GM23338 (cell line): ENCODE measurements around the gene TRDN. TPM values are rescaled to one million over a fixed set of nuclear protein-coding genes. Genes with fewer than 3 reads are reported as not detected.

Experiments used
- ATAC-seq: fragments of 200-7000 bp; cut with Tn5 transposase; 3 replicates; pipeline ENCODE4 v1.9.1; 2020
- DNase-seq: peaks from one replicate; pipeline ENCODE4 v3.0.0-alpha.2; 2015; ENCODE audit warnings: low spot score
- H2AFZ ChIP-seq: fragments of 200-600 bp; sonication (generic); 2 replicates; pipeline ENCODE4 v1.8.0; 2016; ENCODE audit warnings: antibody characterized with exemption, mild to moderate bottlenecking, moderate library complexity
- H3F3A ChIP-seq: fragments of 200-600 bp; sonication (generic); replicated peaks from 2 replicates; pipeline ENCODE4 v1.8.0; 2017; ENCODE audit warnings: antibody characterized with exemption, mixed run types, low read depth
- H3K27ac ChIP-seq: fragments of 200-600 bp; sonication (generic); 2 replicates; pipeline ENCODE4 v1.6.1; 2016; ENCODE audit warnings: low read depth
- H3K27me3 ChIP-seq: fragments of 200-600 bp; sonication (generic); 2 replicates; pipeline ENCODE4 v1.8.0; 2016; ENCODE audit warnings: mild to moderate bottlenecking, mixed run types, moderate library complexity; ENCODE audit not compliant: insufficient read depth
- H3K36me3 ChIP-seq: fragments of 200-600 bp; sonication (generic); 2 replicates; pipeline ENCODE4 v1.8.0; 2016; ENCODE audit warnings: mild to moderate bottlenecking; ENCODE audit not compliant: insufficient read depth
- H3K4me1 ChIP-seq: fragments of 200-600 bp; sonication (generic); 2 replicates; pipeline ENCODE4 v1.8.0; 2016; ENCODE audit warnings: mild to moderate bottlenecking, moderate library complexity; ENCODE audit not compliant: insufficient read depth
- H3K4me2 ChIP-seq: fragments of 200-600 bp; sonication (generic); 2 replicates; pipeline ENCODE4 v1.7.1; 2017; ENCODE audit warnings: mixed run types
- H3K4me3 ChIP-seq: fragments of 200-600 bp; sonication (generic); 2 replicates; pipeline ENCODE4 v1.6.1; 2016; ENCODE audit warnings: mixed run types
- H3K79me2 ChIP-seq: fragments of 200-600 bp; sonication (generic); replicated peaks from 2 replicates; pipeline ENCODE4 v1.8.0; 2017; ENCODE audit warnings: mild to moderate bottlenecking; ENCODE audit not compliant: insufficient read depth
- H3K9me2 ChIP-seq: fragments of 200-600 bp; sonication (generic); 2 replicates; pipeline ENCODE4 v1.8.0; 2017; ENCODE audit not compliant: insufficient read depth
- H4K20me1 ChIP-seq: fragments of 200-600 bp; sonication (generic); replicated peaks from 2 replicates; pipeline ENCODE4 v1.8.0; 2017; ENCODE audit warnings: mild to moderate bottlenecking; ENCODE audit not compliant: insufficient read depth
- H3K27ac Mint-ChIP-seq: 2 replicates; pipeline ENCODE4 v1.8.0; 2020; ENCODE audit warnings: inconsistent platforms, mild to moderate bottlenecking, moderate library complexity, mixed read lengths
- H3K27me3 Mint-ChIP-seq: 3 replicates; pipeline ENCODE4 v1.8.0; 2022; ENCODE audit warnings: low read depth, mild to moderate bottlenecking, moderate library complexity, mixed read lengths, inconsistent platforms; ENCODE audit not compliant: insufficient read depth, poor library complexity
- H3K36me3 Mint-ChIP-seq: 3 replicates; pipeline ENCODE4 v1.8.0; 2021; ENCODE audit warnings: low read depth, mild to moderate bottlenecking, inconsistent platforms, moderate library complexity, mixed read lengths
- H3K4me1 Mint-ChIP-seq: 3 replicates; pipeline ENCODE4 v1.8.0; 2020; ENCODE audit warnings: mild to moderate bottlenecking, inconsistent platforms, mixed read lengths
- H3K4me3 Mint-ChIP-seq: 3 replicates; pipeline ENCODE4 v1.8.0; 2021; ENCODE audit warnings: moderate library complexity, mild to moderate bottlenecking, inconsistent platforms, mixed read lengths
- H3K9me3 Mint-ChIP-seq: 3 replicates; pipeline ENCODE4 v1.8.0; 2020; ENCODE audit warnings: moderate library complexity, mild to moderate bottlenecking, inconsistent platforms, mixed read lengths
- CREB1 ChIP-seq: fragments of 250-450 bp; sonication (Bioruptor Pico); IDR thresholded peaks from 2 replicates; pipeline ENCODE4 v1.5.0; 2020; ENCODE audit warnings: low read depth, mild to moderate bottlenecking, moderate library complexity
- CTCF ChIP-seq, 2 experiments: fragments of 200-600 bp in 1 of 2; sonication (generic) in 1 of 2; conservative IDR thresholded peaks; 2 replicates each; pipeline versions ENCODE4 v1.5.1 to v1.6.1; 2016 to 2017; ENCODE audit warnings: antibody characterized with exemption in 2 of 2, low read depth in 2 of 2, mild to moderate bottlenecking in 2 of 2, moderate library complexity in 1 of 2
- ETS1 ChIP-seq: IDR thresholded peaks from 2 replicates; pipeline ENCODE4 v1.6.1; 2016; ENCODE audit warnings: antibody characterized with exemption
- JUNB ChIP-seq: IDR thresholded peaks from one replicate; pipeline ENCODE4 v1.6.1; 2016; ENCODE audit warnings: antibody characterized with exemption; ENCODE audit not compliant: unreplicated experiment
- NANOG ChIP-seq: IDR thresholded peaks from 2 replicates; pipeline ENCODE4 v1.6.1; 2016; ENCODE audit warnings: antibody characterized with exemption, borderline replicate concordance
- POLR2AphosphoS5 ChIP-seq: IDR thresholded peaks from 2 replicates; pipeline ENCODE4 v1.6.1; 2016; ENCODE audit warnings: antibody characterized with exemption, low read depth
- REST ChIP-seq: IDR thresholded peaks from one replicate; pipeline ENCODE4 v1.6.1; 2018; ENCODE audit warnings: antibody characterized with exemption; ENCODE audit not compliant: unreplicated experiment
- ZNF114 ChIP-seq: fragments of 250-450 bp; sonication (Bioruptor Pico); IDR thresholded peaks from 2 replicates; pipeline ENCODE4 v1.5.0; 2020; ENCODE audit warnings: mild to moderate bottlenecking, moderate library complexity
- ZNF462 ChIP-seq: fragments of 250-450 bp; sonication (Bioruptor Pico); IDR thresholded peaks from 2 replicates; pipeline ENCODE4 v1.5.0; 2020; ENCODE audit warnings: mild to moderate bottlenecking, moderate library complexity
- polyA plus RNA-seq: library from polyadenylated mRNA; unstranded; fragments of >200 nt; fragmentation: Nextera tagmentation; extraction: Ambion mirVana; gene quantifications from 2 replicates; pipeline ENCODE4 v1.2.1, GENCODE V29; 2016
- total RNA-seq: library from RNA; depleted of rRNA; stranded (reverse); fragments of >200 nt; shearing (Covaris generic); gene quantifications from 2 replicates; pipeline ENCODE4 v1.2.3, GENCODE V29; 2014

The TRDN gene
- total and polyA plus RNA-seq, 2 experiments from 2014 or later = 35.5 to 137 TPM

GRCh38 chr6:123417535-123417934, 219.2 kb downstream of the TRDN start:
- no peaks in the 10 kb centered on the region for H3F3A ChIP-seq
- Mint-ChIP-seq H3K36me3 (no peaks in the 10 kb centered on the region), H3K27ac (no peak overlapping the region), H3K9me3 (no peaks in the 10 kb centered on the region), H3K4me3 (no peak overlapping the region), H3K27me3 (no peaks in the 10 kb centered on the region), H3K4me1 (peaks cover 21% of the 10 kb centered on the region)
- no peaks in the 10 kb centered on the region for H4K20me1 ChIP-seq
- no peak for DNase-seq
- TF ChIP-seq ZNF462 (CRISPR knock-in tag) = no peak
- TF ChIP-seq CTCF (conservative IDR thresholded peaks at IDR 0.05; ENCODE audit: low read depth in 2 of 2) = no peak
- TF ChIP-seq ZNF114 (CRISPR knock-in tag) = no peak
- no peak for TF ChIP-seq ETS1
- no peak for TF ChIP-seq POLR2AphosphoS5
- no peak for TF ChIP-seq REST
- no peak for TF ChIP-seq JUNB
- no peak for TF ChIP-seq CREB1 (CRISPR knock-in tag)
- TF ChIP-seq NANOG = no peak
- no peaks in the 10 kb centered on the region for H3K36me3 ChIP-seq
- H3K4me3 ChIP-seq = no peak overlapping the region
- peak overlapping the region; percentile 20; the same call in 1 of the 2 replicates for H2AFZ ChIP-seq
- peaks cover 10% of the 10 kb centered on the region for H3K4me1 ChIP-seq
- H3K27ac ChIP-seq = no peak overlapping the region
- no peaks in the 10 kb centered on the region for H3K79me2 ChIP-seq
- no peaks in the 10 kb centered on the region for H3K9me2 ChIP-seq
- H3K27me3 ChIP-seq = no peaks in the 10 kb centered on the region
- no peak for ATAC-seq
- peak overlapping the region; percentile 33 for H3K4me2 ChIP-seq
